Measurements from ENCODE around the gene TRMU.

GRCh38 chr22:46346680-46347405, 11.3 kb downstream of the TRMU start:
- TF ChIP-seq RAD21 (IDR thresholded peaks at IDR 0.05): no peak
- no peak for TF ChIP-seq MAX (IDR thresholded peaks at IDR 0.05)
- no peak for TF ChIP-seq HNF4G (IDR thresholded peaks at IDR 0.05)
- no peak for TF ChIP-seq CTCF (IDR thresholded peaks at IDR 0.05; ENCODE audit: low read depth, low read length, missing input control)
- TF ChIP-seq REST (IDR thresholded peaks at IDR 0.05): no peak

All from liver (tissue), 3 donors.